HG03565 (cell line): Measurements from ENCODE around the gene NSMCE1.

Source experiments
- ATAC-seq: cut with Tn5 transposase; IDR thresholded peaks from one replicate; pipeline ENCODE4 v1.9.1; 2021; ENCODE audit warnings: mild to moderate bottlenecking, moderate library complexity; ENCODE audit not compliant: unreplicated experiment

Gene NSMCE1

GRCh38 chr16:27232901-27233625, 35.5 kb downstream of the NSMCE1 start:
- no peak for ATAC-seq

GRCh38 chr16:27232061-27232900, 36.3 kb downstream of the NSMCE1 start:
- no peak for ATAC-seq

- no peak for ATAC-seq
Observed at GRCh38 chr16:27231692-27232060, 36.9 kb downstream of the NSMCE1 start.

- no peak for ATAC-seq
Observed at GRCh38 chr16:27230562-27231001, 38.0 kb downstream of the NSMCE1 start.

- no peak for ATAC-seq
Observed at GRCh38 chr16:27229891-27230470, 38.6 kb downstream of the NSMCE1 start.

- ATAC-seq: no peak
Observed at GRCh38 chr16:27228621-27229501, 39.7 kb downstream of the NSMCE1 start.

GRCh38 chr16:27228045-27228444, 40.5 kb downstream of the NSMCE1 start:
- no peak for ATAC-seq

GRCh38 chr16:27226976-27227705, 41.4 kb downstream of the NSMCE1 start:
- ATAC-seq: no peak

GRCh38 chr16:27226476-27226875, 42.1 kb downstream of the NSMCE1 start:
- ATAC-seq: no peak

GRCh38 chr16:27225536-27226360, 42.8 kb downstream of the NSMCE1 start:
- no peak for ATAC-seq

- ATAC-seq: no peak
Observed at GRCh38 chr16:27224741-27225300, 43.8 kb downstream of the NSMCE1 start.

- no peak for ATAC-seq
Observed at GRCh38 chr16:27224271-27224737, 44.3 kb downstream of the NSMCE1 start.

- no peak for ATAC-seq
Observed at GRCh38 chr16:27223701-27224100, 44.9 kb downstream of the NSMCE1 start.

- ATAC-seq: no peak
Observed at GRCh38 chr16:27223226-27223610, 45.4 kb downstream of the NSMCE1 start.

GRCh38 chr16:27222249-27223225, 46.0 kb downstream of the NSMCE1 start:
- no peak for ATAC-seq

GRCh38 chr16:27221576-27222248, 46.9 kb downstream of the NSMCE1 start:
- ATAC-seq: no peak

- ATAC-seq: no peak
Observed at GRCh38 chr16:27220991-27221390, 47.6 kb downstream of the NSMCE1 start.
